Activated CD4-positive, alpha-beta T cell treated with anti-CD3 and anti-CD28 coated beads, Interleukin-2, Interleukin-4, amounts not matched to agents 100 ng/mL and 50 ng/mL, durations not matched to agents 16 hours and 8 hours (primary cell): Measurements from ENCODE around the gene MAGI1.

Experiments used
- DNase-seq: peaks from one replicate; pipeline ENCODE4 v3.0.0-alpha.2; 2020; ENCODE audit warnings: low spot score

Gene MAGI1

DNA sequence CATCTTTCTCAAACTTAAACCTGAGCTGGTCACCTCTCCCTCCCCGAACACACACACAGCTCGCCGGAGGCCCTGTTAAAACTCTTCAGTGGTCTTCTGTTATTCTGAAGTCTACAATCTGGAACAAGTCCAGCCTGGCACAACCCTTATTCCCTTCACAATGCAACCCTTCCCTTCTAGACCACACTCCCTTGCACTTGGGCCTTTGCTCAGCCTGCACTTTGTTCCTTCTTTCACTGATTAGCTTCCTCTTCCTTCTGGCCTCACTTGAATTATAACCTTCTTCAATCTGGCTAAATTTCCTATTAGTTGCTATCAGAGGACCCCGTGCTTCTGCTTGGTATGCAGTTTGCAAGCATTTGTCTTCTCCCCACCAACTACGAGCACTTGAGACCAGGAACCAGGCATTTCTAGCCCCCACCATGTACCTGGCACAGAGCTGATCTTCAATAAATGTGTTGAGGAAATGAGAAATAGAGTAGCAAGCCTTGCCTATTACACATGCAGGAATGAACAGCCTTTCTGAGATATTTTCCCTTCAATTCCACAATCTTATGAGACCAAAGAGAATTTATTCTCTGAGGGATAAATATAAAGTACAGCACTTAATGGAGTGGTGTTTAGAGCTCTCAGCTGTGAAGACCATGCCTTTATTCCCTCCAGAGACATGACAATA is 687.8 kb downstream of the MAGI1 start:
- DNase-seq: no peak

DNA sequence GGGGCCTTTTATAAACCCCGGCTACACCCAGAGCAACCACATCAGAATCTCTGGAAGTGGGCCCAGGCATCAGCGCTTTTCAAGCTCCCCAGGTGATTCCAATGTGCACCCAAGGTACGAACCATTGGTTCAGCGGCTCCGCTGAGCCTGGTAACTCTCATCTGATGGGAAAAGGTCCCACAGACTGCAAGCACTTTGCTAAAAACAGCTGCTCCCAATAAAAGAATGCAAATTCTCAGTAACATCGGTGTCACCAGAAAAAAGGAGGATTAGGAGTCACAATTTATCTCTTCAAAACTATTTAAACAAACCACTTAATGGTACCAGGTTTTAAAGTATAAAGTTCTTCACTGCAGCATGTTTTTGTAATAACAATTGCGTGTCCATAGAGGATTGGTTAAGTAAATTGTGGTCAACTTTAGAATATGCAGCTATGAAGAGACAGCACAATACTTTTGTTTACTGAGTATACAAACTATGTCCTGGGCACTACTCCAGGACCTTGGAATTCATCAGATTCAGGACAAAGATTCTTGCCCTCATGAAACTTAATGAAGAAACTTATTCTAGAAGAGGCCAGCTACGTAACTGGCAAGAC is 690.2 kb downstream of the MAGI1 start:
- DNase-seq: no peak

DNA sequence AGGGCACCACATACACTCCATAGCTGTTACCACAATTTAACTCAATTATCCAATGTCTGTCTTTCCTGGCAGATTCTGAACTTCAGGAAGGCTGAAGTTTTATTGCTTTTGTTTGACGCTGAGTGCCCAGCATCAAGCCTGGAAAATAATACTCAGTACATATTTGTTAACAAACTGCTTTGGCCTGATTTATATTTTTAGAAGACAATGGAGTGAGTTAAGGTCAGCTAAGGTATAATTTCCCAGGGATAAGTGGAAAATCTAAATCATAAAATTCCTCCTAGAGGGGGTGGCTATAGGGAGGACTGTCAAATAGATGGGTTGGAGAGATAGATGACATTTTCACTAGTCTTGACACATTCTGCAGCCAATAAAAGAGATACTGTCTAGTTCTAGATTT is 691.6 kb downstream of the MAGI1 start:
- no peak for DNase-seq

DNA sequence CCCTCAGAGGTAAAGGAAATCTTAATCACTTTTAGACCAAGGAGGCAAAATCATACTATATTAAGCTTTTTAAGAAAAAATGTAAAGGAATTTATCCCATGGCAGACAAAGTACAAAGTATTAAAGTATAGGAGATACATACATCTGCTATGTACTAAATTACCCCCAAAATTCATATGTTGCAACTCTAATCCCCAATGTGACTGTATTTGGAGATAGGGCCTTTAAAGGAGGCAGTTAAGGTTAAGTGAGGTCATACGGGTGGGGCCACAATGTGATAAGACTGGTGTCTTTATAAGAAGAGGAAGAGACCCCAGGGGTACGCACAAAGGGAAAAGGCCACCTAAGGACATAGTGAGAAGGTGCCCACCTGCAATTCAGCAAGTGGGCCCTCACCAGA is 693.9 kb downstream of the MAGI1 start:
- no peak for DNase-seq

DNA sequence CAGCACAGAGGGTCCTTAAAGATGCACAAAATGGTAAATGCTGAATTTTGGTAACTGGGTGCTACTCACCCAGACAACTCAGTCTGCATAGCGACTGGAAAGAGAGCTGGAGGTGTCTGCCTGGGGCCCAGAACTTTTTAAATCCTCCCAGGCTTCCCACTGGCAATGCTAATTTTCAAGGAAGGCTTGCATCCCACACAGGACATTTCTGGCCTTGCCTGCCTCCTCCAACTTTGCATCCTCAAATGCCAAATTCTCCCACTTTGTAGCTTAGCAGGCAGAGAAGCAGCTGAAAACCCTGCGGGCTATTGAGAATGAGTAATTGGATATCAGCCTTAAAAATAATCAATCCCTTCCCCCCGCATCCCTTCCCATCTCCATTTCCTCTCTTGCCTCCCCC is 694.3 kb downstream of the MAGI1 start:
- no peak for DNase-seq

DNA sequence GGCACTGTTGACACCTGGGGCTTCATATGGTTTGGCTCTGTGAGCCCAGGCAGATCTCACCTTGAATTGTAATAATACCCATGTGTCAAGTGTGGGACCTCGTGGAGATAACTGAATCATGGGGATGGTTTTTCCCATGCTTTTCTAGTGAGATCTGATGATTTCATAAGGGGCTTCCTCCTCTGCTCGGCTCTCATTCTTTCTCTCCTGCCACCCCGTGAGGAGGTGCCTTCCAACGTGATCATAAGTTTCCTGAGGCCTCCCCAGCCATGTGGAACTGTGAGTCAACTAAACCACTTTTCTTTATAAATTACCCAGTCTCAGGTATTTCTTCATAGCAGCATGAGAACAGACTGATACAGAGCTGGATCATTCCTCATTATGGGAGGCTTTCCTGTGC is 695.0 kb downstream of the MAGI1 start:
- DNase-seq: no peak

DNA sequence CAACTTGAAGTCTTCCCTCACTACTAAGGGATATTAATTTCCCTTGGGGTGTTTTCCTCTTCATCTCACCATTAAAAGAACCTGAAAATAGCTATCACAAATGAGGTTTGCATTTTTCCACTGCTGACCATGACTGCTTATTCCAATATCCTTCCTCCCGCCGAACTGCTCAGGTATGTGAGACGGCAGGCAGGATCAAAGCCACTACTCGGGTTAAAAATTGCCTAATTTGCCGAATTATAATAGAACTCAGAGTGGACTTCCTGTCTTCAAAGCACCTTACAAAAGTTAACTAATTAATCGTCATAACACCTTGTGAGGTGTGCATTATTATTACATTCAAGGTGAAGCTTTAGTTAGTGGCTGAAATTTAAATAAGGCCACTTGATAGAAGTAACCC is 695.7 kb downstream of the MAGI1 start:
- no peak for DNase-seq

DNA sequence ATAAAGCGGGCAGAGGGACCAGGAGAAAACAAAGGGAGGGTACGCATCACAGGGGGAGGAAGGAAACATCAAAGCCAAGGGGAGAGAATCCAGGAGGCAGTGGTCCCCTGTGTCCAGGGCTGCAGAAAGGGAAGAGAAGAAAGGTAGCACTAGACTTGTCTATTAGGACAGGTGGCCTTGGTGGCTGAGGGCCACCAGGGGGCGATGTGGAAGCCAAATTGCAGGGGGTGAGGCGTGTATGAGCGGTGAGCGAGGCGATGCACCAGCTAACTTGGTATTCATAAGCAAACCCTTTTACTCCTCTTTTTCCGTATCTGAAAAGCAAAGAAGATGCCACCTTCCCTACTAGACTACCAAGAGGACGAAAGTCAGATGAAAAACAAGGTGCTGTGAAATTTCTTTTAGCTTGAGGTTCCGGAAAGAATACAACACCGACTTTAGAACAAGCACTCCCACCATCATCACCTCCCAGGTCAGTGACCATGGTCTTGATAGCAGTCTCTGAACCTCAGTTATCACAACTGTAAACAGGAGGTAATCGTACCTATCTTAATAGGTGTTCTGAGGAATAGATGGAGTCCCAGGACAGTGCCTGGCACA is 696.5 kb downstream of the MAGI1 start:
- peak; percentile 38 for DNase-seq

DNA sequence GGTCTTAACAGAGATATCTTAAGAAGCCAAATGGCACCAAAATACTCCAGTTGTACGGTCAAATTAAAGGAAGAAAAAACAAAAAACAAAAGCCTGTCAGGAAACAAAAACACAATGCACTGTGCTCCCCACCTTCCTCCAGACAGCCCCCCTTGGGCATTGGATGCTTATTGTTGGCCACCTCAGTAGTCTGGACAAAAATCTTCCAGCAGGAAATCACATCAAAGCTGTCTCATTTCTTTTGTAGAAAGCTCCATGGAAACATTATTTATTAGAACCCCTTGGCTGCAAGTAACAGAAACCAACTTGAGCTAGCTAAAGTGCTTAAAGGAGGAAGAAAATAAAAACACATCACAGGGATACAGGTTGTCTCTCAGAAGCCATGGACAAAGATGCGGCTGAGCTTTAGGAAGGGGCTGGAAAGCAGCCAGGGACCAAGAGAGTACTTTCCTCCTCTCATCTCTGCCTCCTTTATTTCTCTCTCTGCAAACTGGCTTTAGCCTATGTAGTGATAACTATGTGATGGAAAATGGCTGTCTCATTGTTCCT is 699.5 kb downstream of the MAGI1 start:
- DNase-seq: no peak

DNA sequence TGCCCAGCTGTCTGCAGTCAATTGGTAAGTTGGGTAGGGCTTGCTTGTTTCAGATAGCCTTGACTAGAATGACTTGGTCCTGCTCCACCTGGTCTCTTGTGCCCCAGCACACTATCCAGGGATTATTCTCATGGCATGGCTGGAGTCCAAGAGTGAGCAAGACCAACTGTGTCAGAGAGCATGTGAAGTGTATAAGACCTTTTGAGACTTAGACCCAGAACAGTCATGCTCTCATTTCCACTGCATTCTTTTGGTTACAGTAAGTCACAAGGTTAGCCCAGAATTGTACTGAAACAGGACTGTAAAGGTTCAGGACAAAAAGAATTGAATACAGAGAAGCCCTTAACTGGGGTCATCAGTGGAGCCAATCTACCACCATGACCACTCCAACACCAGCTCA is 700.1 kb downstream of the MAGI1 start:
- no peak for DNase-seq

DNA sequence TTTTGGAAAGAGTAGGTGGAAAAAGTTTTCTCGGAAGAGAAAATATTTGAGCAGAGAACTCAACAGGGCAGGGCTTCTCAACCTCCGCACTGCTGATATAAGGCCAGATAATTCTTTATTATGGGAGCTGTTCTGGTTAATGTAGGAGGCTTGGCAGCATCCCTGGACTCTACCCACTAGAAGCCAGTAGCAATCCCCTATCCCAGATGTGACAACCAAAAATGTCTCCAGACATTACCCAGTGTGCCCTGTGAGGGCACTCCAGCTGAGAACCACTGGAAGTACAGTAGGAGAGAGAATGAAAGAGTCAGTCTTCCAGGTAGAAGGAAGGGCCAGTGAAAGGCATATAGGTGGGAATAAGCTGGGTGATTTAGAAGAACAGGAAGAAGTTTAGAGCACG is 703.1 kb downstream of the MAGI1 start:
- DNase-seq: no peak

DNA sequence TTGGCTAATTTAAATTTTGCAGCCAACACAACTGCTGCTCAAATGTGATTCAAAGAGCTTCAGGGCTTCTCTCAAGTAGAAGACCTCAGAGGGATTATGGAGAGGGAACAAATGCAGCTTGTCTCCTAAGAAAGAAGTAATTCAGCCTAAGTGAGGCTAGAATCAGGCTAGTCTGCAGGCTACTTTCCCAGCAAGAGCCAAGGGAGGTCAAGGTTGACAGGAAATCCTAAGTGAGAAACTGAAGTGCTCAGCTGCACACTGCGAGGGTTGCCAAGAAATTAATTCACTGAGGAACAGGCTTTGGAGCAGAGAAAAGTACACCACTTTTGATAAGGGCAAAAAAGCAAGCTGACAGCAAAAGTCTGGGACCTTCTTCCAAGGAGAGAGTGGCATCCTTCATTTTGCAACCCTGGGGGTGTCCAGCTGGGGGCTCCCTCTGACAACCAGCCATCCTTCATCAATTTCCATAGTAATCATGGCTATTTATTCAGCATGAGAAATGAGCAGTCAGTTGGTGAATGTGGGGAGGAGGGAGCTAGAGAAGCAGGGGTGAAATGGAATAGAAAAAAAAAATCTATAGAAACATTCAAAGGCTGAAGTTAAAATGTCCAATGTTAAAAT is 704.6 kb downstream of the MAGI1 start:
- no peak for DNase-seq

DNA sequence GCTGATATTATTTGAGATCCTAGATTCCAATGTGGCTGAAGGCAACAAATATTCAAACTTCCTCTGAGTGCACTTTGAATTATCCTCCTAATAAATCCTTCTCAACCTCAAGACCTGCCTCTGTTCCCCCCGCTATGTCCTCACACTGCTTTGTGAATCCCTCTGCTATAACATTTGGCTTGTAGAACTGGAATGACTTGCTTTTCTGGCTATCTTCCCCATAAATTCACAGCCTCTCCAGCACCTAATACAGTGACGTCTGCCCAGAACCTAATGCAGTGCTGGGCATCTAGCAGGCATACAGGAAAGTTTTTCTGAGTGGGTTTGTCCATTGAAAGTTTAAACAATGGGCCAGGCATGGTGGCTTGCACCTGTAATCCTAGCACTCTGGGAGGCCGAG is 707.0 kb downstream of the MAGI1 start:
- no peak for DNase-seq

DNA sequence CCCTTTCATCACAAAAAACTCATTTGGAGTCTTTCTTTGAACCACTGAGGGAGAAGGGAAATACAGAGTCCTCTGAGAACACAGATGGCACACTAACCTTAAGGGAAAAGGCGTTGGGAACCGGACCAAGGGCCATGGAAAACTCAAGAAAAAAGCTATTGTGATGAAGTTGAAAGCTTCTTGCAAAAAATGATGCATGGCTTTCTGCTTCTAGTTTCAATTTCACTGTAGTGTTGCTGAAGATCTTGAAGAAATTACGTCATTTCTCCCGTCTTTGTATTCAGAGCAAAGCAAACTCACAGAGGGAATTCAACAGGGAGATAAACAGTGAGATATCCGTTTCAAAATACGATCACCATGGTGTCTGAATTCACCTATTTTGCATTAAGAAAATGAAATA is 708.6 kb downstream of the MAGI1 start:
- no peak for DNase-seq

DNA sequence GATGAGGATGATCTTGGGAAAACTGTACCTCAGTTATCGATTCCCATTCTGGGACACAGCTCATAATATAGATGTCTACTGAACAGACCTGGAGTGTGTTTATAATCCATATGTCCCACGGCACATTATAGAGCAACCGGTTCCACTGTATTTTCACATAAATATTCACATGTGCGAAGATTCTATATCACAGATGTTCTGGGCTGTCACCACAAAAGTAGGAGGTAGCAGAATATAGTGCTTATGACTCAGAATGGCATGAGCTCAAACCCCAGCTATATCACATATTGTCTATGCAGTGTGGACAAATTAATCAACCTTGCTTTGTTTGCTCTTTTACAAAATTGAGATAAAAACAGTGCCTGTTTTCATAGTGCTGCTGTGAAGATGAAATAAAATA is 710.6 kb downstream of the MAGI1 start:
- no peak for DNase-seq

DNA sequence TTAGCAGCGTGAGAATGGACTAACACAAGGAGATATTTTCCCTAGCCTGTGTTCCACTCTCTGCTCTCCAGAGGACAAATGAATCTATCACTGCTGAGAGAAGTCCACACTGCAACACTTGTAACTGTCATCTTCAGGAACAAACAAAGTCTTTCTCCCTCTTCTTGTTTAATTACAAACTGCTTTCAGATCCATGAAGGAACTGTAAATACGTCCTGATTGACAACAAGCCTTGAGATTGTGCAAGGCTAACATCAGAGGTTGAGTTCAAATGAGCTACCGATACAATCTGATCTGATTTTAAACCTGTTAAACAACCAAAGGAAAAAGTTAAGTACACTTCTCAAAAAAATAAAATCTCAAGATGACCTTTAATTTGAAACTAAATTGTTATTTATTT is 712.1 kb downstream of the MAGI1 start:
- DNase-seq: no peak

DNA sequence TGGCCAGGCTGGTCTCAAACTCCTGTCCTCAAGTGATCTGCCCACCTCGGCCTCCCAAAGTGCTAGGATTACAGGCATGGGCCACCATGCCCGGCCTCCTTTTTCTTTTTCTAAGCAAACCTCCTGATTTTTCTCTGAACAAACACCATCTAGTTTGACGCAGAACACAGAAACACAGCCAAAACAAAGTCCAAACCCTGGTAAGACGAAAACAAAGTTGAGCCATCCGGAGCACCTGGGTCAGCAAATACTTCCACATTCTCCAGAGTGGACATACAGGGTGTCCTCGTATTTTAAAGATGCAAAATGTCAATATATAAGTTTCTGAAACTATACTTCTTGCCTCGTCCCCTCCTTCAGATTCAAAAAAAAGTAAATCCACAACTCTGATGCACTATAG is 715.8 kb downstream of the MAGI1 start:
- no peak for DNase-seq

DNA sequence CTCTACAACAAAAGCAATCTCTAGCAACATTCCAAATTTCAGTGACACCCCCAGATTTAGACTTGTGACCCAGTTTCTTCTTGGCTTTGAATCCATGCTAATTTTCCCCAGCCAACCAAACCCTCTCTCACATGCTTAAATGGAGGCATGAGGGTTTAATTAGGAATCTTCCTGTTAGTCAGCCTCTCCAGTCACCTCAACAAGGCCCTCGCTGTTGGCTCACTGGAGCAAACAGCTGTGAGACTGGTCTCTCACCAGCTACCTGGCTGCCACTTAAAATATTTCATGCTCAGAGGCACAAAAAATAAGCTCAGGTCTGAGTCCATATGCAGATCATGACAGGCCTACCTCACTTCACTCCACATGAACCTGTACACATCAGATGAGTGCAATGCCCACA is 720.5 kb downstream of the MAGI1 start:
- DNase-seq: no peak

DNA sequence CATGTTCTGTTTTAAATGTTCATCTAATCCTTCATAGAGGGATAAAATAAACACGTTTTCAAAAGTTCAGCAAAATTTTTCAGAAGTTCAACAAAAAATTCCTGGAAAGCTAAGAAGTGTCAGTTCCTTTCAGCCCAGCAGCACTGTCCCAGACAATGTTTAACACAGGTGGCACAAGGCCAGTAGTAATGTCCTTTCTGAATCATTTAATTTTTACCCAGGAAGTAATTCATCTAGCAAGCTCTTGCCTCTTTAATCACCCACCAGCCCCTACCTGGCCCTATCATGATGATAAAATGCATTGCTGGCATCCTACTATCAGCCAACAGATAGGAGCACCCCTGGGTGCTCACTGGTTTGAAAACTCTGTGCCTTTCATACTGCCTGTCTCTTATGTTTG is 723.8 kb downstream of the MAGI1 start:
- DNase-seq: no peak

DNA sequence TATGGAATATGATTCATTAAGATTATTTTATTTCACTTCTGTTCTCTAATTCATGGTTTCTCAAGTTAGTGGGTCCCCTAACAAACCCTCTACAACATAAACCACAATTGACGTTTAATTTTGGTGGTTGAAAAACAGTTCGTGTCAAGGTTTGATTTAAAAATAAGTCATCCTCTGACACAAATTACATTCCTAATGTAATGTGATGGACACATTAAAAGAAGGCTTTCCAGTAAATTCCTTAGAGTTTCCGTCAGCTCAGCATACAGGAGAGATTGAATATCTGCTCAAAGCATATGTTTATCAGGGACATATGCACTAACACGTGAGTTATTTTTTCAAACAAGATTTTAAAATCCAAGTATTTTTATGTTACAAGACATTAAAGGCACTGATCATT is 724.4 kb downstream of the MAGI1 start:
- DNase-seq: no peak

DNA sequence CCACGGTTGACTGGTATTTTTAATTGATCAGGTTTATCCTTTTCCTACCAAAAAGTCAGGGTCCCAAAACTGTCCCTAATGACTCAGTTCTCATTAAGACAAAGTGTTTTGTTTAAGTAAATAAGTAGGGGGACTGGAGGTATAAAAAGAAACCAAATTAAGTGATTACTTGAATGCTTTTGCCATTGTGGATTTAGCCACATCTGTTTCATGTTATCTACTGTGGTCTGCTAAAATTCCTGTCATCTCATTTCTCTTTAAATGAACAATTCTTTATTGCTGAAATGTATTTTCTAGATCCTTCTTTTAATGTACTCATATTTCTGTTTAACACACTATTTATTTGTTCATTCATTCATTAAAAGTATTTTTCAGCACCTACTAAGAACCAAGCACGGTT is 725.1 kb downstream of the MAGI1 start:
- DNase-seq: no peak

DNA sequence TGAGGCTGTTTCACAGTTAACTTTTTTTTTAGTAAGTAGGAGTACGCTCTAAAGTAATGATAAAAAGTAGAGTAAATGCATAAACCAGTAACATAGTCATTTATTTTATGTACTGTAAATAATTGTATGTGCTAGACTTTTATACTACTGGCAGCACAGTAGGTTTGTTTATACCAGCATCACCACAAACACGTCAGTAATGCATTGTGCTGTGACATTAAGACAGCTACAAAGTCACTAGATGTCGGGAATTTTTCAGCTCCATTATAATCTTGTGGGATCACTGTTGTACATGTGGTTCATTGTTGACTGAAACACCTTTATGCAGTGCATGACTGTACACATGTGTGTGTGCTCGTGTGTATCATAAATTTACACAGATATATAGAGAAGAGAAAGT is 732.9 kb downstream of the MAGI1 start:
- DNase-seq: no peak
